Measurements from ENCODE around the gene CBL.

CBL gene

GRCh38 chr11:119282495-119282894 is 76.4 kb downstream of the CBL start:
- Histone ChIP-seq H3K27me3 (ENCODE audit: low read depth) (no peaks in the 10 kb centered on the region), H3K9me3 (no peaks in the 10 kb centered on the region), H3K36me3 (replicated peaks) (peaks cover 25% of the 10 kb centered on the region), H3K4me3 (no peak overlapping the region), H3K4me1 (no peaks in the 10 kb centered on the region)
- no peak for DNase-seq (ENCODE audit: low spot score in 2 of 2)
- in situ Hi-C loops (cut with MboI; ENCODE audit: low sequenced_read_pairs), result no loop called here

- Histone ChIP-seq H3K4me1 (no peaks in the 10 kb centered on the region), H3K4me3 (no peak overlapping the region), H3K9me3 (no peaks in the 10 kb centered on the region), H3K27me3 (ENCODE audit: low read depth) (no peaks in the 10 kb centered on the region), H3K36me3 (replicated peaks) (peaks cover 15% of the 10 kb centered on the region)
- peak in 1 of 2 experiments; percentile 57 for DNase-seq (ENCODE audit: low spot score in 2 of 2)
- in situ Hi-C loops (cut with MboI; ENCODE audit: low sequenced_read_pairs), result no loop called here
These were observed 78.4 kb downstream of the CBL start for GRCh38 chr11:119284344-119285157.

- in situ Hi-C loops (cut with MboI; ENCODE audit: low sequenced_read_pairs), result no loop called here
- DNase-seq (ENCODE audit: low spot score in 2 of 2), result no peak
- no peaks in the 10 kb centered on the region for H3K27me3 ChIP-seq (ENCODE audit: low read depth)
- no peaks in the 10 kb centered on the region for H3K9me3 ChIP-seq
- H3K4me3 ChIP-seq, result no peak overlapping the region
- peaks cover 15% of the 10 kb centered on the region for H3K36me3 ChIP-seq (replicated peaks)
- no peaks in the 10 kb centered on the region for H3K4me1 ChIP-seq
These were observed 79.3 kb downstream of the CBL start for GRCh38 chr11:119285431-119285830.

GRCh38 chr11:119288219-119288618 is 82.1 kb downstream of the CBL start:
- Histone ChIP-seq H3K36me3 (replicated peaks) (peaks cover 18% of the 10 kb centered on the region), H3K9me3 (peaks cover 7% of the 10 kb centered on the region; the same call in 1 of the 2 replicates), H3K4me3 (no peak overlapping the region), H3K4me1 (no peaks in the 10 kb centered on the region), H3K27me3 (ENCODE audit: low read depth) (no peaks in the 10 kb centered on the region)
- in situ Hi-C loops (cut with MboI; ENCODE audit: low sequenced_read_pairs), result no loop called here
- no peak for DNase-seq (ENCODE audit: low spot score in 2 of 2)

- DNase-seq (ENCODE audit: low spot score in 2 of 2), result no peak
- H3K36me3 ChIP-seq (replicated peaks), result peaks cover 9% of the 10 kb centered on the region; the same call in 1 of the 2 replicates
- no peaks in the 10 kb centered on the region for H3K27me3 ChIP-seq (ENCODE audit: low read depth)
- H3K4me1 ChIP-seq, result no peaks in the 10 kb centered on the region
- in situ Hi-C loops (cut with MboI; ENCODE audit: low sequenced_read_pairs), result no loop called here
- peaks cover 7% of the 10 kb centered on the region; the same call in 1 of the 2 replicates for H3K9me3 ChIP-seq
- H3K4me3 ChIP-seq, result no peak overlapping the region
These were observed 84.9 kb downstream of the CBL start for GRCh38 chr11:119290894-119291497.

GRCh38 chr11:119293461-119293860 is 87.3 kb downstream of the CBL start:
- no peaks in the 10 kb centered on the region for H3K27me3 ChIP-seq (ENCODE audit: low read depth)
- in situ Hi-C loops (cut with MboI; ENCODE audit: low sequenced_read_pairs), result no loop called here
- peaks cover 18% of the 10 kb centered on the region for H3K36me3 ChIP-seq (replicated peaks)

GRCh38 chr11:119295178-119295577 is 89.0 kb downstream of the CBL start:
- peaks cover 29% of the 10 kb centered on the region for H3K36me3 ChIP-seq (replicated peaks)
- H3K27me3 ChIP-seq (ENCODE audit: low read depth), result no peaks in the 10 kb centered on the region
- in situ Hi-C loops (cut with MboI; ENCODE audit: low sequenced_read_pairs), result no loop called here
- H3K9me3 ChIP-seq, result peaks cover 7% of the 10 kb centered on the region; the same call in 1 of the 2 replicates
- DNase-seq (ENCODE audit: low spot score in 2 of 2), result no peak
- no peaks in the 10 kb centered on the region; the same call in 1 of the 2 replicates for H3K4me1 ChIP-seq
- H3K4me3 ChIP-seq, result no peak overlapping the region

More at GRCh38 chr11:119293461-119293860, 87.3 kb downstream of the CBL start:
- Histone ChIP-seq H3K4me3 (no peak overlapping the region), H3K9me3 (peaks cover 7% of the 10 kb centered on the region; the same call in 1 of the 2 replicates), H3K4me1 (no peaks in the 10 kb centered on the region; the same call in 1 of the 2 replicates)
- no peak for DNase-seq (ENCODE audit: low spot score in 2 of 2)

- Histone ChIP-seq H3K9me3 (no peaks in the 10 kb centered on the region), H3K36me3 (replicated peaks) (peaks cover 43% of the 10 kb centered on the region), H3K4me1 (no peaks in the 10 kb centered on the region; the same call in 1 of the 2 replicates), H3K27me3 (ENCODE audit: low read depth) (no peaks in the 10 kb centered on the region), H3K4me3 (no peak overlapping the region)
- in situ Hi-C loops (cut with MboI; ENCODE audit: low sequenced_read_pairs), result no loop called here
- no peak for DNase-seq (ENCODE audit: low spot score in 2 of 2)
These were observed 91.8 kb downstream of the CBL start for GRCh38 chr11:119297938-119298337.

- H3K27me3 ChIP-seq (ENCODE audit: low read depth), result no peaks in the 10 kb centered on the region
- no peaks in the 10 kb centered on the region; the same call in 1 of the 2 replicates for H3K4me1 ChIP-seq
- no peak for DNase-seq (ENCODE audit: low spot score in 2 of 2)
- no peak overlapping the region for H3K4me3 ChIP-seq
- H3K36me3 ChIP-seq (replicated peaks), result peaks cover 49% of the 10 kb centered on the region
- H3K9me3 ChIP-seq, result no peaks in the 10 kb centered on the region
- in situ Hi-C loops (cut with MboI; ENCODE audit: low sequenced_read_pairs), result no loop called here
These were observed 92.6 kb downstream of the CBL start for GRCh38 chr11:119298726-119299125.

- Histone ChIP-seq H3K4me3 (no peak overlapping the region), H3K9me3 (no peaks in the 10 kb centered on the region), H3K36me3 (replicated peaks) (peaks cover 49% of the 10 kb centered on the region), H3K4me1 (no peaks in the 10 kb centered on the region; the same call in 1 of the 2 replicates), H3K27me3 (ENCODE audit: low read depth) (no peaks in the 10 kb centered on the region)
- in situ Hi-C loops (cut with MboI; ENCODE audit: low sequenced_read_pairs), result no loop called here
- no peak for DNase-seq (ENCODE audit: low spot score in 2 of 2)
These were observed 93.3 kb downstream of the CBL start for GRCh38 chr11:119299416-119299815.

GRCh38 chr11:119300198-119300964 is 94.2 kb downstream of the CBL start:
- DNase-seq (ENCODE audit: low spot score in 2 of 2), result no peak
- H3K4me3 ChIP-seq, result no peak overlapping the region
- H3K36me3 ChIP-seq (replicated peaks), result peaks cover 49% of the 10 kb centered on the region
- no peaks in the 10 kb centered on the region; the same call in 1 of the 2 replicates for H3K4me1 ChIP-seq
- in situ Hi-C loops (cut with MboI; ENCODE audit: low sequenced_read_pairs), result no loop called here
- H3K27me3 ChIP-seq (ENCODE audit: low read depth), result no peaks in the 10 kb centered on the region
- H3K9me3 ChIP-seq, result no peaks in the 10 kb centered on the region

GRCh38 chr11:119303227-119303718 is 97.1 kb downstream of the CBL start:
- no peaks in the 10 kb centered on the region; the same call in 1 of the 2 replicates for H3K9me3 ChIP-seq
- H3K27me3 ChIP-seq (ENCODE audit: low read depth), result no peaks in the 10 kb centered on the region
- H3K4me3 ChIP-seq, result no peak overlapping the region
- H3K36me3 ChIP-seq (replicated peaks), result peaks cover 36% of the 10 kb centered on the region
- H3K4me1 ChIP-seq, result no peaks in the 10 kb centered on the region
- in situ Hi-C loops (cut with MboI; ENCODE audit: low sequenced_read_pairs), result no loop called here
- no peak for DNase-seq (ENCODE audit: low spot score in 2 of 2)

GRCh38 chr11:119305556-119306372 is 99.6 kb downstream of the CBL start:
- no peak for DNase-seq (ENCODE audit: low spot score in 2 of 2)
- Histone ChIP-seq H3K36me3 (replicated peaks) (peaks cover 40% of the 10 kb centered on the region), H3K9me3 (no peaks in the 10 kb centered on the region; the same call in 1 of the 2 replicates), H3K4me3 (no peak overlapping the region), H3K27me3 (ENCODE audit: low read depth) (no peaks in the 10 kb centered on the region), H3K4me1 (no peaks in the 10 kb centered on the region)
- in situ Hi-C loops (cut with MboI; ENCODE audit: low sequenced_read_pairs), result no loop called here

Measured in HAP-1 (cell line).